Stimulated activated CD4-positive, alpha-beta T cell treated with anti-CD3 and anti-CD28 coated beads, Interleukin-12 subunit alpha, Interleukin-12 subunit beta, amount 100 ng/mL, for 24 hours (primary cell): ENCODE data around the gene SYN1.

Experiments used
- DNase-seq, 2 experiments: peaks; one replicate each; pipeline ENCODE4 v3.0.0-alpha.2; 2020; ENCODE audit warnings: low read depth in 2 of 2

SYN1 gene

GRCh38 chrX:47597222-47597621 is 22.4 kb downstream of the SYN1 start:
- no peak for DNase-seq

DNA sequence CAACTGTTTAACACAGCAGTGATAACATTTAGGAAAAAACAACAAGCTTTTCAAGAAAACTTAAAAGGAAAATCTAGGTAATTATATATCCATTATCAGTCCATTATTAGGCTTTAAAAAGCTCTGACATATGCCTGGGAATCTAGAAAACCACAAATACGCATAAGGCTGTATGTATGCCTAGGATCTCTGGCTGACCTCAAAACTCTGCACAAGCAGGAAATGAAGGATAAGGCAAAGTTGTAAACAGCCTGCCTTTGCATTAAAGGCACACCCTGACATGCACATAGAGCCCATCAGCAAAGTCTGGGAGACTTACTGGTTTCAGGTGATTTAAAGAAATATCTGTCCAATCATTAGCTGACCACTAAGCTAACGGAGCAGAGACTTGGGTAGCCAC is 23.4 kb downstream of the SYN1 start:
- DNase-seq = no peak

DNA sequence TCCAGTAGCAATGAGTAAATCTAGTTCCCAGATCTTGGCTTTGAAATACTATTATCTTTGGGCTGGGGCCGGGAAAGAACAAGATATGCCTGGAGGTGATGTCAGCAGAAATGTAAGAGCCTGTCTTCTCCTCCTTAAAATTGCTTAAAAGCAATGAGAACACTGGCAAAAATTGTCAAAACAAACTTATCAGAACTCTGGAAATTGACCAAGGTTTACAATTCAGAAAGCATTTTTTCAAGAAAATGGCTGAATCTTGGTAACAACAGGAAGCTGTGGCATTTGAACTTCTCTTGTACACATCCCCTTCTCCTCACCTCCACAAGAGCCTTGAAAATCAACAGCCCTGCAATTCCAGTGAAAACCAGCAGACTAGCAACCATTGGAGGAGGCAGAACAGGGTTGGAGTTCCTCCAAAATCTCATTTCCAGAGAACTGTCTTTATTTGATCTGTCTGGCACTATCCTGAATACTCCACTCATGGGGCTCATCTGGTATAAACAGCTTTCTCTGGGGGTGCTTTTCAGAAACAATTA is 23.9 kb downstream of the SYN1 start:
- DNase-seq = no peak

GRCh38 chrX:47593522-47593921 is 26.1 kb downstream of the SYN1 start:
- no peak for DNase-seq

GRCh38 chrX:47590984-47591383 is 28.7 kb downstream of the SYN1 start:
- no peak for DNase-seq

DNA sequence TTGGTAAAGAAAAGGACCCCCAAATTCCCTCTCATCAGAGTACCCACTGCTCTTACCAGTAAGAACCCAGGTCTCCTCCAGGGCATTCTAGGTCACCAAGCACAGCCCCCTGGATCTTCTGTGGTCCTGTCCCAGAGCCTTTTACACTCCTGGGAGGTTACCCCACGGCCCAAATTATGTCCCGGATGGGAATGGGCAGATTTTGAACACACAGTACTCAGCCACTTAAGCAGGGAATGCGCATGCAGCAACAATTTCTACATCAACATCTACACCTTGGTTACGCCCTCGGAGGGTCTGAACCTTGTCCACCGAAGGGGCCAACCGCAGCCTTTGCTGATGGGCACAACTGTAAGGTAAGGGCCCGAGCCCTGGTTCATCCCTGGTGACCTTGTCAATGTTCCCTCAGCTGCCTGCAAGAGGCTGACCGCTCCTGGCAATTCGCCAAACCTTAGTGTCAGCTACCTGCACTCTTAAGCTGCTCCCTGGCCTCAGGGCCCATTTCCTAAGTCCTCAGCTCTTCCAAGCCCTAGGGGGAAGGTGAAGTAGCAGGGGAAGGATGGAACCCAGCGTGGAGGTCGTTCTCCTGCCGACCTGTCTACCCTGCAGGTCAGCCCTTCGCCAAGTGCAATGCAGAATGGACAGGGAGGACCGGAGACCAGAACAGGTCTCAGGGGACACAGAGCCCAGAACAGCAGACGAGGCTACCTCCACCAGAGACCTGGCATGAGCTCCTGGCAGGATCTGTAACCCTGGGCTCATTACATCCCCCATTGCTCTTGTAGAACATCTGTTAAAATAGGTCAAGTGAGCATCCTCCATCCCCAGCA is 31.5 kb downstream of the SYN1 start:
- DNase-seq = no peak

DNA sequence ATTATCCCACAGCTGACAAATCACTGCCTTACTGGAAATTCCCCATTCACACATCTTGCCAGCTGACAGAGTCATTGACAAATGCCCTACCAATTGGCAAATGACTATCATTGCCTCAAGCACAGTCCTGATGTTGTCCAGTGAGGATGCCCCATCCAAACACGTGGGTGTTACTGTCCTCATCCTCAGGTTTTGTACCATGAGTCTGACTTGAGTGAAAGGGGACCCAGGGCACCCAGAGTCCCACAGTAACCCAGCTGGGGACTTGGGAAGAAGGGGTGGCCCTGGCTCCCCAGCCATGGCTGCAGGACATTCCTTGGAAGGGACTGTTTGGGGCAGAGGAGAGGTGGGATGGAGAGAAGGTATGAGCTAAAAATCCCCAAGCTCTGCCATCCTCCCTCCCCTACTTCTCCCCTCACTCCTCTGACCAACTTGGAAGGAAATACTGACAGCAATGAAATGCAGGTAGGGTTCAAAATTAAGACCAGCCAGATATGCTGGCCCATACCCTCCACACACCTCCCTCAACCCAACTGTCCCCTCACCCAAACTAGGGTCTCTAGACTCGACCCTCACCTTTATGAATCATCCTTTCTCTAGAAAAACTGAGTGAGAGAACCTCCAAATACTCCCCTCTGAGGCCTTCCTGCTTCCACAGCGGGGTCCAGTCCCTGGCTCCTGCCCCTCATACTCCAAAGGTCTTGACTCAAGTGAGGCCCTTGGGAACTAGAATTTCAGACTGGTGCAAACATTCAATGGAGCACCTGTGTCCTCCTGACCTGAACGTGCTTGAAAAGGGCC is 32.4 kb downstream of the SYN1 start:
- DNase-seq = no peak

- DNase-seq = no peak
These were observed 33.4 kb downstream of the SYN1 start for GRCh38 chrX:47586043-47586787.

DNA sequence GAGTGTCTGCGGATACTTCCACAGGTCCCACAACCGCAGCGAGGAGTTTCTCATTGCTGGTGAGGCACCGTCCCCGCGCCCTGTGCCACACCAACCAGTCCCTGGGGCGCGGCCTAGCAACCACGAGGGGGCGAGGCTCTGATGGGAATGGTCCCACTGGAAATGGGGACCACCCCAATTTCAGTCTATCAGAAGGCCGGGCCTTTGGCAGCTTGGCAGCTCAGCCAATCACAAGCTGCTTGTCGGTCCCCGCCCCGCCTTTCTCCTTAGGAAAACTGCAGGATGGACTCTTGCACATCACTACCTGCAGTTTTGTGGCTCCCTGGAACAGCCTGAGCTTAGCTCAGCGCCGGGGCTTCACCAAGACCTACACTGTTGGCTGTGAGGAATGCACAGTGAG is 34.4 kb downstream of the SYN1 start:
- DNase-seq = no peak

- DNase-seq = no peak
These were observed 34.9 kb downstream of the SYN1 start for GRCh38 chrX:47584714-47585113.

DNA sequence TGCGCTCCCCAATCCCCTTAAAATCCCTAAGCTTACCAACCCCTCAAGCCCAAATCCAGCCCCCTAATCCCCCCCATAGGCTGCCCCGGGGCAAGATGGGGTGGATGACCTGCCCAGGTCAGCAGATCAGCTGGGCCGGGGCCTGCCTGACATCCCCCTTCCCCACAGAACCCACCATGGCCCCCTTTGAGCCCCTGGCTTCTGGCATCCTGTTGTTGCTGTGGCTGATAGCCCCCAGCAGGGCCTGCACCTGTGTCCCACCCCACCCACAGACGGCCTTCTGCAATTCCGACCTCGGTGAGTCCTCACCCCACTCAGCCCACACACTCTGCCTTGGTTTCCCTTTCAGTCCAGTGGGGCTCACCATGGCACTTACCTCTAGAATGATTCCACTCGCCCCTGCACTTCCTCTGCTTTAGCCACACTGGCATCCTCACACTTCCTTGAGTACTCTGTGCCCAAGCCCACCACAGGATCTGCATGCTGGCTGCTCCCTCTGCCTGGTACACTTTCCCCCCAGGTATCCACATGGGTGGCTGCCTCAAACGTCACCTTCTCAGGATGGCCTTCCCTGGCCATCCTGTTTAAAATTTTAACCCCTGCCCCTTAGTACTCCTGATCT is 36.3 kb downstream of the SYN1 start:
- no peak for DNase-seq

DNA sequence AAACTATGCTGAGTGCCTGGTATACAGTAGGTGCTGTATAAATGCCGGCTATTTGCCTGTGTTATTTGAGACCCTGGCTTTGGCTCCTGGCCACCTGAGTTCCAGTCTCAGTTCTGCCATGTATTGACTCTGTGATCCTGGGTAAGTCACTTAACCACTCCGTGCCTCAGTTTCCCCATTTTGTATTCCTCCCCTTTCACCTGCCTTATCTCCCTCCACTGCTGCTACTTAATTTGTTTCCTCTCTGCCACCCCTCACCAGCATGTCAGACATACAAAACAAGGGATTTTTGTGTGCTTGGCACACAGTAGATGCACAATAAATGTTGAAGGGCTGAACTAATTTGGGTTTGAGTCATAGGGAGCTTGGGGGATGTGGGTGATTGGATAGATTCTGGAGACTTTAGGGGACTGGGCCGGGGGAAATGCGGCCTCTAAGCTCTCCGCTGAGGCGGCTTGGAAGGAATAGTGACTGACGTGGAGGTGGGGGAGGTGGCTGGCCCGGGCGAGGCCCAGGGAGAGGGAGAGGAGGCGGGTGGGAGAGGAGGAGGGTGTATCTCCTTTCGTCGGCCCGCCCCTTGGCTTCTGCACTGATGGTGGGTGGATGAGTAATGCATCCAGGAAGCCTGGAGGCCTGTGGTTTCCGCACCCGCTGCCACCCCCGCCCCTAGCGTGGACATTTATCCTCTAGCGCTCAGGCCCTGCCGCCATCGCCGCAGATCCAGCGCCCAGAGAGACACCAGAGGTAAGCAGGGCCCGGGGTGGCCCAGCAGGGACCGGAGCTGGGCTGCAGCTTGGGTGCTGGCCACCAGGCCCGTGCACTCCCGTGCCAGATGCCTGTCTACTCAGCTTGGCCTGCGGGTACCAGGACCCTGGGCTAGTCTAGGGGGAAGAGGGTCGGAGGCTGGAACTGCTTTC is 37.7 kb downstream of the SYN1 start, which contains the start of gene TIMP1:
TSS of gene TIMP1 (plus strand) at position 706 of the 917 bp plus-strand sequence. CDS start 980 bp downstream, outside the sequence.
- peak; percentile 43 to 78 for DNase-seq

DNA sequence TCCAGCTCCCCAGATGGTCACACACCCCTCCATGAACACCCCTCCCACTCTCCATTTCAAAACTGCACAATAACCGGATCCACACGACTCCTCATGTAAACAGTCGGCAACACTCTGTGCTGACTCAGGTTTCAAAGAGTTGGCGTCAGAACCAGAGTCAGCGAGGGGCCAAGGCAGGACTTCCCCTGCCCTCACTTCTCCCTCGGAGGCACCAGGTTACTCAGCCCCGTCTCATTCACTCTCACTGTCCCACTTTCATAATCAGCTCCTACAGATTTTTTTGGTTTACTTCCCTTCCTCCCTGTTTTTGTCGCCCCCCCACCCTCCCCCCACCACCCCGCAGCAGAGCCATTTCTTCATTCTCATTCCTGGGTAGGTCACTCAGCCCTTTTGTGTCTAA is 40.1 kb downstream of the SYN1 start:
- DNase-seq = no peak

GRCh38 chrX:47578692-47579091 is 41.0 kb downstream of the SYN1 start:
- DNase-seq = no peak

GRCh38 chrX:47577901-47578300 is 41.8 kb downstream of the SYN1 start:
- no peak for DNase-seq

DNA sequence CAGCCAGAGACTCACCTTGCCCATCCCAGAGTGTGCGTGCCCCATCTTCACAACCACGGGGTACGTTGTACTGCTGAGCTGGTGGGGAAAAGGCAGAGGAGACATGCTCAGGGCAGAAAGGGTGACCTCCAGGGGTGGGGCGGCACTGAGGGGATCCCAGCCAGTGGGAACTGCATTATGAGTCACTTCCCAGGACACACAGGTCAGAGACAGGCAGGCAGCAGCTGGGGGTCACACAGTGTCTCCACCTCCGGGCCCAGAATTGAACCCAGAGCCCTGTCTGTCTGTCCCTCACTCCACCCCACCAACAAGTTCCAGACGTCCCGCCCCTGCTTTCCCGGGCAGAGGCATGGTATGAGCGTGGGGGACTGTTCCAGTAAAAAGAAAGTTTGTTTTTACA is 42.2 kb downstream of the SYN1 start:
- DNase-seq = no peak

GRCh38 chrX:47576021-47576898 is 43.4 kb downstream of the SYN1 start:
- DNase-seq = no peak

DNA sequence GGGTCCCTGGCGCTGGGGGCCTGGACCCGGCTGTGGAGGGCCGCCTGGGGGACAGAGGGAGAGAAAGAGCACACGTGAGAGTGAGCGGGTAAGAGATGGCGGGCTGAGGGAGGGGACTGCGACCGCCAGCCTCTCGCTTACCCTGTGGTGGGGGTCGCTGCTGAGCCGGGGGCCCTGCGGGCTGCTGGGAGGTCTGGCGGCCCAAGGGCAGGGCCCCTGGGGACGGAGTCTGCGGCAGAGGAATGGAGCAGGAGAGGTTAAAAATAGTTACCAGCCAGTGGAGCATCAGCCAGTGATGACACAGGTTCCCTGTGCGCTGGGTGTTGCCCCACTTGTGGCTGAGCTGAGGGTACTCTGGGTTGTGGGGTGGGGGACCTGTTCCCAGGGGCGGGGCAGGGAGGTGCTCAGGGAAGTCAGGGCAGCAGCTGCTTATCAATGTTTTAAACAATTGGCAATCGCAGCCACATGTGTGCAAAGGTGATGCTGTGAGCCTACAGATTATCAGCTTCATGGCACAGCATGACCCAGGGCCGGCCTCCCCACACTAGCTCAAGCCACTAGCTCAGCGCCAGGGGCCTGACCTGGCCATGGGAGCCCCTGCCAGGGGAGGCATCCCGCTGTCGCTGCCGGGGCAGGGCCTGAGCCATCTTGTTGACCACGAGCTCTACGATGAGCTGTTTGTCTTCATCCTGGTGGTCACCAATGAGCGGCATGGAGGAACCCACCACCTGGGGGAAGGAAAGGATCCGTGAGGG is 44.9 kb downstream of the SYN1 start:
- no peak for DNase-seq

DNA sequence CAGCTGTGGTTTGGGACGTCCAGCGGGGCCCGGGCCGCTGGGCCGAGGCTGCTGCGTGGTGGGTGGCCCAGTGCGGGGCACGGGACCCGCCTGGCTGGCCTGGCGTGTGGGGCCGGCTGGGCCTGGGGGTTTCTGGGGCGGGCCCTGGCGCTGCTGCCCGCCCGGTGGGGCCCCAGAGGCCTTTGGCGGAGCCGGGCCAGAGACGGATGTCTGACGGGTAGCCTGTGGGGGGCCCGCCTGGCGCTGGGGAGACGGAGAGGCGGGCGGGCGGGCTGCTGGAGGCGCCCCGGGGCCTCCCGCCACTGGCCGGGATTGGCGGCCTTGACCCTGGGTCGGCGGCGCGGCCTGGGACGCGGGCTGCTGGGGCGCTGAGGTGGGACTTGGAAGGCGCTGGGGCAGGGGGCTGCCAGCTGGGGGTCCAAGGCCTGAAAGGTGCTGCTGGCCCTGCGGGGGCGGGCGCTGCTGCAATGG is 45.5 kb downstream of the SYN1 start:
- DNase-seq = no peak
